GM21825 (cell line): ENCODE measurements around the gene TMTC4.
"Not testable (repeated sequence)": the region's sequence is repeated elsewhere in the genome, so short reads cannot be mapped to it uniquely, and the experiment has no call there.

ENCODE experiments used
- ATAC-seq: cut with Tn5 transposase; IDR thresholded peaks from one replicate; pipeline ENCODE4 v1.9.1; 2021; ENCODE audit warnings: mild to moderate bottlenecking, moderate library complexity; ENCODE audit not compliant: unreplicated experiment

Gene TMTC4

DNA sequence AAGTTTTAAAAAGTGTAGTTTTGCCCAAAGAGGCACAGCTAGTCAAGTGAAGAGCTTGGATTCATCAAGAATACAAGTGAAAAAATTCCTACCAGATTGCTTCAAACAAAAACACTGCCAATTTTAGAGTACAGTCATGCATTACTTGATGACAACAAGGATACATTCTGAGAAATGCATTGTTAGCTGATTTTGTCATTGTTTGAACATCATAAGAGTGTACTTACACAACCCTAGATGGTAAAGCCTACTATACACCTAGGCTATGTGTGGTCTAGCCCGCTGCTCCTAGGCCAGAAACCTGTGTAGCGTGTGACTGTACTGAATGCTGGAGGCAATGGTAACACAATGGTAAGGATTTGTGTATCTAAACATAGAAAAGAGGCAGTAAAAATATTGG is 41.1 kb downstream of the TMTC4 start:
- no peak for ATAC-seq

DNA sequence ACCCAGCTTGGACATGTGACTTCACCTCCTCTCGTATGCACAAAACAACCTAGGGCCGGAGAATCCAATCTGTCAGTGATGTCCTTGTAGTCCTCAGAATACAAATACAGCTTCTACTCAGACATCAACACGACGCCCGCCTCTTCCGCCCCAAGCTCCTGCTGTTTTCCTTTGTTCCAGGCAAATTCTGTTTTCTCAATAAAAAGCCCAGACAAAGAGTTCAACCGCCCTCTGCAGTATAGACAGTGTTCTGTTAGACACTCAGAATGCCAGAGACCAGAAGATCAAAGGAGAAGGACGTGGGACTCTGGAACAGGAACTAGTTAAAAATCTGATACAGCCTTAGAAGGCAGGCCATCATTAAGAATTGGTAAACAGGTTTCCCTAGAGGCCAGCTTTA is 44.0 kb downstream of the TMTC4 start:
- ATAC-seq = no peak

DNA sequence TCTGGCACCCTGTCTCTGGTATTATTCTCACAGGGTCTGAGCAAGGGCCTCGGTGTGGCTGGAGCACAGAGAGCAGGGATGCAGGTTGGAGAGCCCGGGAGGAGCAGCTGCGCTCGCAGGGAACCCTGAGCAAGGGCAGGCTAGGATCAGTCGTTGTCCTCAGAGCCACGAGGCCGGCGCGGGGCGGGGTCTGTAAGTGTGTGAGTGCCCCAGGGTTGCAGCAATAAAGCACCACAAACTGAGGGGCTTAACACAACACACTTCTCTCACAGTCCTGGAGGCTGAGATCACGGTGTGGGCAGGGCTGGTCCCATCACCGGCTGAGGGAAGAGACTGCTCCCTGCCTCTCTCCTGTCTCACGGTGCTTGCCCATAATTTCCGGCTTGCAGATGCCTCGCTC is 47.5 kb downstream of the TMTC4 start:
- no peak for ATAC-seq

DNA sequence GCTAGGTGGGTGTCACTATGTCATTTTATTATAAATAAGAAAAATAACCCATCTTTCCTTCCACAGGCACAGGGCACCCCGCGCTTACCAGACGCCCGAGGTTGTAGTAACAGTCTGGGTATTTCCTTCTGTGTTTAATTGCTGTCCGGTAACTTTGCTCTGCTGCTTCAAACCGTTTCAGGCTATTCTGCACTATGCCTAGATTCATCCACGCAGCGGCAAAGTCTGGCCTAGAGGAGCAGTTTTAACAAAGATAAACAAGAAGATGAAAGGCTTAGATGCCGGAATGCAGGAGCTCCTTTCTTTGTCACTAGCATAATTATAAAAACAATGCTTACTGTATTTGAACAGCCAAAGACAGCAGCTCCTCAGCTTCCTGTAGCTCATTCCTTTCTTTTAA is 49.1 kb downstream of the TMTC4 start:
- no peak for ATAC-seq

DNA sequence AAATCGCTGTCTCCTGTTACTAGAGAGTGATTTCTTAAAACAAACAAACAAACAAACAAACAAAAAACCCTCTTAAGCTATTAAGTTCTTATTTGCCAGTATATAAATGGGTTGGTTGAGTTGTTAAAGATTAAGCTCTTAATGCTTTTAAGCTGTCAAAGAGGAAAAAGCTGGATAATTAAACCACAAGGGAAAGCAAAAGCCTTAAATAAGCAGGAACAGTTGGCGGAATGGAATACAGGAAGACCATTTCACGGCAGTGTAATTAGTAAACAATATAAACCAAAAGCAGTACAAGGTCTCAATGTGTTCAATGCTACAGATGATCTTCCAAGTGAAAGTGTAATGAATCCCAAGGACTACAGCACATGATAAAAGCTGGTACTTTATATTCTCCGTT is 53.8 kb downstream of the TMTC4 start:
- no peak for ATAC-seq

DNA sequence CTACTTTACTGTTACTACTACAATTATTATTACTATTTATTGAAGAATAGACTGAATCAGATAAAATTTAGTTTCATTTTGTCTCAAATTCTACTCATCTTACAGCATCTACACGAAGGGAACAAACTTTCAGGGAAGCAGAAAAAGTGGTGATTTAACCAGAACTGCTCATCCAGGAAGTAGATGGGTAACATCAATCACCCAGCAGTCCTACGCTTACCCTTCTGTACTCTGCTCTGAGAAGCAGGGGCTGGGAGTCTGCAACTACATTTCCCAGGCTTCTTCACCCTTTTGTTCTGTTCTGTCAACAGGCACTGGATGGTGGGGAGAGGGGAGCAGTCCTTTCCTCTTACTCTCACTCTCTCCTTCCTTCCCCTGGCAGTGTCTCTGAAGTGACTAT is 54.7 kb downstream of the TMTC4 start:
- ATAC-seq = no peak

DNA sequence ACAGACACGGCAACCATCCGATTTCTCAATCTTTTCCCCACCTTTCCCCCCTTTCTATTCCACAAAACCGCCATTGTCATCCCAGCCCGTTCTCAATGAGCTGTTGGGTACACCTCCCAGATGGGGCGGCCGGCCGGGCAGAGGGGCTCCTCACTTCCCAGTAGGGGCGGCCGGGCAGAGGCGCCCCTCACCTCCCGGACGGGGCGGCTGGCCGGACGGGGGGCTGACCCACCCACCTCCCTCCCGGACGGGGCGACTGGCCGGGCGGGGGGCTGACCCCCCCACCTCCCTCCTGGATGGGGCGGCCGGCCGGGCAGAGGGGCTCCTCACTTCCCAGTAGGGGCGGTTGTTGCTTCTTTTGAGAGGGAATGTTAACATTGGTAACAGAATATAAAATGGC is 55.7 kb downstream of the TMTC4 start:
- ATAC-seq = not testable (repeated sequence)

DNA sequence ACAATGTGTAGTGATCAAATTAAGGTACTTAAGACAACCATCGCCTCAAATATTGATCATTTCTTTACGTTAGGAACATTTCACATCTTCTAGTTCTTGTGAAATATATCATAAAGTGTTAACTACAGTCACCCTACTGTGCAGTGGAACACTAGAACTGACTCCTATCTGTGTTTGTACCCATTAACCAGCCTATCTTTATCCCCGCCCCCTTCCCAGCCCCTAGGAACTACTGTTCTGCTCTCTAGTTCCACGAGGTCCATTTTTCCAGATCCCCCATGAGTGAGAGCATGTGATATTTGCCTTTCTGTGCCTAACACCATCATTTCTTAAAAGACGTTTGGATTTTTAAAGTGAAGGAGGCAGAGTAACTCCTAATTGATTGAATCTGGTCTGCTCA is 61.6 kb downstream of the TMTC4 start:
- ATAC-seq = no peak

DNA sequence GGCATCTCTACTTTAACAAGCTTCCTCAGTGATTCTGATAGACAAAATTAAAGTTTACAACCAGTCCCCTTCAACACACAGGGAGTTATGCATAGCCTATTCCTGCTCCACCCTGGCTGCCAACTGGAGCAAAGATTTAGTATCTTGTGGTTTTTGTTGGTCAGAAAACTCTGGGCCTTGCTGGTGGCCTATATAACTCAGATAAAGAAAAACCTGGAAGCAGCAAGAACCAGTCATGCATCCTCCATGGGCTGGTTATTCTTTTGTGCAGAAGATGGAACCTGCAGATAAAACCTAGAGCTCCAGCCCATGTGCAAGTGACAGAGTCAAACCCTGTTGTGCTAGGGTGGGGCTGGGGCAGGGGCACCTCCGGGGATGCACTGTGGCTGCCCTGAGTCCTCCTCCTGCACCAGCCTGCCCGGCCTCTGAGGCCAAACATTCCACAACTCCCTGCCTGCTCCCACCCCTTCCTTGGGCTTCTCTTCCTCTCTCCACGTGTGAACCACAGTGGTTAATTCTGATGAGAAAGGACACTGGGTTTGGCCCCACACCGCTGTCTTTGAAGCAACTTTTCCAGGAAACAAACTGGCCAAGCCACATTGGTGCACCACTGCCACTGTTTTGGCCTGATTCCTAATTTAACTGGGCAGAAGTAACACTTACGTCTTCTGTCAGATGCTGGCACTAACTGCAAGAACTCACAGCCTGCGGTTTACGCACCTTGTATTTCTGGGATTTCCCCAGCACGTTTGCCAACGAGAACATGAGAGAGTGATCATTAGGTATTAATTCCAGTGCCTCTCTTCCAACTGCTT is 62.7 kb downstream of the TMTC4 start:
- ATAC-seq = peak; percentile 25

DNA sequence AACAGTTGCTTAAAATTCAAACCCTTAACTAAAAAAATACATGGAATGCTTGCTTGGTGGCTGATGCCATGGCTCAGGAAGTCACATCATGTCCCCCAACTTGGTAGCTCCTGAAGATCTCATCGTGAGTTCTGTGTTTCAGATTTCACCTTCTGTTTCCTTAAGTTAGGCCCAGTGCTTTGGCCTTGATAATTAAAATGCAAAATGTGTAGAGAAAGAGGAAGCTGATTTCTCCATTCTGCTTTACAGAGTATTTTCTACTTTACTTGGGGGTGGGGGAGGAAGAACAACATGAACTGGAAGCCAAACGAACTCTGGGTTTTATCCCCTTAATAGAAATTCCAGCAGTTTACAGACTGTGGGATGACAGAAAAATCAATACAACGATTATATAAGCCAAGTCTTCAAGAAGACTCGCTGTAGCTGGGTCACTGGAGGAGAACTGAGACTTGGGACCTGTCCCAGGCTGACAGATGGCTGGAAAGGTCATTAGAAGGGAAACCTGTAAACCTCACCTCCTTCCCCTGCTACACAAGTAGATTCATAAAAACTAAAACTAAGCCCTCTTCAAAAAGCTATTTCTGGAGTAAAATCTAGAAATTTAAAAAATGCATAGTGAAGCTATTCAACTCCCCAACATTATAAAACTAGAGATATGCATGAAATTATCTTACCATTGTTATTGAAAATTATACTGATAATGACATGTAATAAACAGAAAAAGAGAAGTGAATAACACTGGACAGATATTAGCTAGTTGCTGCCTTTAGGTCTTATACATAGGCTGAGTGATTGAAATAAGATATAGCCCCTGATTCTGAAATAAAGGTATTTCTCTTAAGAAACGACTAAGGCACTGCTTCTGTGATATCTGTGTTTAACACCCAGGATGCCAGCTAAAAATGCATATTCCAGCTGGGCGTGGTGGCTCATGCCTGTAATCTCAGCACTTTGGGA is 63.9 kb downstream of the TMTC4 start:
- ATAC-seq = peak; percentile 33

DNA sequence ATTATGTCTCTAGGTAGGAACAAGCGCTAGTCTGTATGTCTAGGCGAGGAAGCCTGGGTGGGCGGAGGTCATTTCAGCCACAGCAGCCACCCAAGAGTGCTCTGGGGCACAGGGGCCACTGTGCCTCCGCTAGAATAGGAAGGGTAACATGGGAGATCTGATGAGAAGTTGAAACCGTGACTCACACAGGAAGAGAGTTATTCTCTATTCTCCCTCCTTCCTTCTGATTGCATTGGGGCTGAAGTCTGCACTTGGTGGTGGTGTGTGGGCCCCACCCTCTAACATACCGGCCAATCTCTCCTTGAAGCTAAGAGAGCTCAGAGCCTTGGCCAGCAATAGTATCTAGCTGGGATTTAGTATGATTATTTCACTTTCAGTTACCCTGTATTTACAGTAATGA is 65.7 kb downstream of the TMTC4 start:
- peak; percentile 89 for ATAC-seq

DNA sequence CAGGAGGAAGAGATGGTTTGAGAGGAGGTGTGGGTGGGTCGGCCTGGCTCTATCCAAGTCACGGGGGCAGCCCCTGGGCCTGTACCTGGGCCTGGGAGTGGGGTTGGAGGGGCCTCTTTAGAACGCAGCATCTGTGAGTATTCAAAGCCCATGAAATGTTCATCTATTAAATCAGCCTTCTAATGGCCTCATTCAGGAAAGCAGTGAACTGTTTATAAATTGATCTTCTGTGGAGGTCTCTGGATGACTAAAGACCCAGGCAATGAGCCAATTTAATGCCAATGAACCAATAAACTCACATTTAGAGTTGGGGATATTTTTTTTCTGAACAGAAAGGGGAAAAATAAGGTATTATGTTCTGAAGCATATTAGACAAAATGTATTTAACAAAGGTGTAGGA is 66.1 kb downstream of the TMTC4 start:
- no peak for ATAC-seq

DNA sequence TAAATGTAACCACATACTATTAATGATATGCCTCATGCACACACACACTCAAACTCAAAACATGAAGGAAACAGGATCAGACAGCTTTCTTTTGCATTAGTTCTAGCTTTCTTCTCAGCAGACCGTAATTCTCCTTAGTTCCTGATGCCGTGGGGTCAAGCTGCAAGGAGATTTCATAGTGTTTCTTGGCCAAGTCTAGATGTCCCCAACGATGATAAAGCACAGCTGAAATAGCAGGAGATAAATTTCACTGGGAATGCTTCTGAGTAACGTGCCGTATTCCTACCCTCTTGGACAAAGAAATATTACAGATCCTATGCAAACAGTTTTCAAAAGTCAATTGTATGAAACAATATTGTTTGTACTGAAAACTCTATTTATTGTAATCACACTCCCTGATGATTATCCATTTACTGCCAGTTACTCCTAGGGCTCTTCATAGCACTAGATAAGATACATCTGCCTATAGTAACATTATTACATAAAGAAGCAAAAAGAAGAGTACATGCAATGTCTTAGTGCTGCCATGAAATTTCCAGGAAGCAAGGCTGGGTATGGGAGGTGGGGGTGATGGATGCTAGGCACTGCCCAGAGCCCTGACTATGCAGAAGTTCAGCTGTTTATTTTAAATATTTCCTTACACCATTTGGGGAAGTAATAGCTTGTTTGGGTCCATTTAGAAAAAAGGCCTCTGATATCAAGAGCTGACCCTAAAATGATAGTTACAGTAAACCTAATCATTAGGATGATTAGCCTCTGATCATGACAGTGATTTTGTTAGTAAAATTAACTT is 69.5 kb downstream of the TMTC4 start:
- no peak for ATAC-seq

DNA sequence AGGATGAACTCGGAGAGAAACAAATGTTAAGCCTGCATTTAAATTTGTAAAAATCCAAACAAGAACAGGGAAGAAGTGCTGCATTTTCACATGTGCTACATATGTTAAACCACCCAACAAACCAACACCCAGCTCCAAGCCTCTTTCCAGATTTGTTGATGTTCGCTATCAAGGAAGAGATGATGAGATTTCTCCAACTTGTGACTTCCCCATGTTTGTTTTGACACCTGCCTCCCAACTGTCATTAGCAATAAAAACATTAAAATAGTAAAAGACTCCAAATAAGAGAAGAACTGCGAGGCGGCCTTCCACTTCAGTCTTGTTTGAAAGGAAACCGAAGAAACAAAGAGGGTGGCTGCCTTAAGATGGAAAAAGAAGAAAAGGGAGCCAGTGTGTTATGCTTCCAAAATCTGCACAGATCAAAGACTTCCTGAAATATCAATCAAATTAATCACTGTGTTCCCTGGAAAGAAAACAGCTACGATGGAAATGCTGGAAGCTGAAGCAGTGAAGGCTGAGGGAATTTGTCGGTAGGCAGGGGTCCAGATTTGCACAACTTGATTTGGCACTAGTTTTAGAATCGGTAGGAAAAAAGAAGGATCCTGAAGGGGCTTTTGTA is 72.0 kb downstream of the TMTC4 start:
- no peak for ATAC-seq

DNA sequence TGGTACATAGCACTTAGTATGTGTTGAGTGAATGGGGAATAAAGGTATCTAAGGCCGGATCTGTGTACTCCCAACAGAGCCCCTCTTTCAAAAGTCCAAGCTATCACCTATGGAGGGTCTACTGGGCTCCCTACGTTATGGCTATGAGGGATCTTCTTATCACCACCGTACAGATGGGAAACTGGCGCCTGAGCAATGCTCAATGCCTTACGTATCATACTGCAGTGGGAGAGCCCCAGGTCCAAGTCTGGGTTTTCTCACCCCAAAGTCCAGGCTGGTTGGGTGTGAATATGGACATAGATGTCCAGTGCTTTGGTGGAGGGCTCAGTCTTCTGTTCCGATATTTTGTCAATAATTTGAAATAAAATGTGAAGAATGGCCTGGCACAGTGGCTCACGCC is 72.9 kb downstream of the TMTC4 start:
- ATAC-seq = no peak

DNA sequence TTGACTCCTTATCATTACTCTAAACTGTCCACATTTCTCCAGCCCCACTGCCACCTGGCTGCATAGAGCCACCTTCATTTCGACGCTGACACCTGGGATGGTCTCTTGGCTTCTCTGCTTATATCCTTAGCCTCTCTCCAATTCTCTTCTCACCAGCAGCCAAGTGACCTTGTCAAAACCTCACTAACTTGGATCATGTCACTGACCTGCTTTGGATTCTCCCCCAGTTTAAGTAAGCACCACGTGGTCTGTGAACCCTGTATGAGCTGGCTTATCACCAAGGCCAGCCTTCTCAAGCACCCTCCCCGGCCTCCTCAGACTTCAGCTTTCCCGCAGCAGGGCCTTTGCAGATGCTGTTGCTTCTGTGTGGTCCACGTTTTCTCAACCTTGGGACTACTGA is 73.7 kb downstream of the TMTC4 start:
- no peak for ATAC-seq

DNA sequence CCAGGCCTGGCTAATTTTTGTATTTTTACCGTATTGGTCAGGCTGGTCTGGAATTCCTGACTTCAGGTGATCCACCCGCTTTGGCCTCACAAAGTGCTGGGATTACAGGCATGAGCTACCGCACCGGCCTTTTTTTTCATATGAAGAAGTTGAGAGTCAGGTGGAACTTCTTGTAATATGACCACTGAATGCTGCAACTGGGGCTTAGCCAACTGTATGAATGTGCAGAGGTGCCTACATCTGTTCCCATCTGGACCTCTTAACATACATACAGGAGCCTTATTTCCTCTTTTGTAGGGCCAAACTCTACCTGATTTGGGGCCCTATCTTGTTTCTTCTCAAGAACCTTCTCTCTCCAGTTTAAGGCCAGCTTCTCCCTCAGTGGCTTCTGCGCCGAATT is 74.1 kb downstream of the TMTC4 start:
- ATAC-seq = no peak

DNA sequence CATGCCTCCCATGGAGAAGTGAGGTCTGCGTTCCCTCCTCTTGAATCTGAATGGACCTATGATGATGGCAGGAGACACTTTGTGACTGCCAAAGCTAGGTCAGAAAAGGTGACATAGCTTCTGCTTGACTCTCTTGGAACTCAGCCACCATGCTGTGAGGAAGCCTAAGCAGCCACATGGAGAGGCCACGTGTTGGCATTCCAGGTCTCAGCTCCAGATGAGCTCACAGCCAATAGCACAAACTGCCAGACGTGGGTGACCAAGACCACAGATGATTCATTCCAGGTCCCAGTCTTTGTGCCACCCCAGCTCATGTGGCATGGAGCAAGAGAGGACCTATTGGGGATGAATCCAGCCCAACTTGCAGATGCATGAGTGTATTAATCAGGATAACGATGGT is 77.3 kb downstream of the TMTC4 start:
- ATAC-seq = no peak

DNA sequence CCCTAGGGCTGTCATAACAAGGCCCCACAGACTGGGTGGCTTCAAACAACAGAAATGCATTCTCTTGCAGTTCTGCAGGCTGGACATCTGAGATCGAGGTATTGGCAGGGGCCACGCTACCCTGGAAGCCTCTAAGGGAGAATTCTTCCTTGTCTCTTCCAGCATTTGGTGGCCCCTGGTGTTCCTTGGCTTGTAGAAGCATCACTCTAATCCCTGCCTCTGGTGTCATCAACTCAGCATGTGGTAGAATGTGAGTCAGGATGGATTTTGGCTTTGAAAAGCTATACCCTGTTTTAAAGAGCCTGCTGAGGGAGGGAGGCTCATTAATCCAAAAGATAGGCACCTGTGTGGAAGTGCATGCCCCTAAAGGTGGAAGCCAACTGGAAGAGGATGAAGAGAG is 78.1 kb downstream of the TMTC4 start:
- no peak for ATAC-seq

DNA sequence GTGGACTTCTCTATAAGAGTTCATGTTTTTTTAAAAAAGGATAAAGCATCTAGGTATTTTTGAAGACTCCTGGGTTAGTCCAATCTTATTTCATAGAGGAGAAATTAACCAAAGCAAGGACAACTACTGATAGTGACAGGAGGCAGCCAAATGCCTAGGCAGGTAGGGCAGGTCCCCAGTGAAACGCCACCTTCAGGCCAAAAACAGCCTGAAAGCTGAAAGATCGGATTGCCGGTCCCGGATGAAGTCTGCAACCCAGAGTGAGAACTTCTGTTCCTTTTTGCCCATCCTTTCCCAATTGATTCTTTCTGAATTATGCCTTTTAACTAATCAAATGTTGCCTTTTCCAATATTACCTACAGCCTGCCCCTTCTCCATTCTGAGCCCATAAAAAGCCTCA is 79.9 kb downstream of the TMTC4 start:
- ATAC-seq = no peak

DNA sequence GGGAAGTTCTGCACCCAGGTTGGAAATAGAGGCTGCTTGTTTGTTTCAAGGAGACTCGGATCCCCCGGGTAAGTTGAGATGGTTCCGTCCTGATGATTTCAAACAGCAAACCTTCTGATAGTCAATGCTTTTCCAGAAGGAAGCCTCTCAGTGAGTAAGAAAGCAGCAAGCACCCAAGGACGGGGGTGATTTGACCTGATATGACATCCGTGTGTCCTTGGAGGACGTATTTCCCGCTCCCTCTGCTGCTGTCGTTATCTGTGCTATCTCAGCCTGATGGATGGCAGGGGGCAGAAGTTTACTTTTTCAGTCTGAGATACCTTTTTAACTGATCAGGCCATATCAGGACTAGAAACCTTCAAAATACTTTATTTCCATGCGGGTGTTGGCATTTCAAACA is 80.3 kb downstream of the TMTC4 start:
- ATAC-seq = no peak
